Psoas muscle (tissue), 8 donors: ENCODE results near the gene ATP8A2. TPM values are rescaled to one million over a fixed set of nuclear protein-coding genes. Genes with fewer than 3 reads are reported as not detected.
"Not testable (repeated sequence)": the region's sequence is repeated elsewhere in the genome, so short reads cannot be mapped to it uniquely, and the experiment has no call there.

ENCODE experiments used
- ATAC-seq, 4 donors: fragments of 200-7000 bp; cut with Tn5 transposase; one replicate each; pipeline ENCODE4 v1.9.1; 2020; ENCODE audit warnings: moderate library complexity in 3 of 4, mild to moderate bottlenecking in 2 of 4
- DNase-seq, 2 donors: peaks; one replicate each; pipeline ENCODE4 v3.0.0-alpha.2; 2020
- H3K27ac ChIP-seq: fragments of 200-600 bp; one replicate; pipeline ENCODE4 v1.8.0; 2022
- H3K27me3 ChIP-seq, 3 donors: fragments of 200-600 bp in 1 of 3; one replicate each; pipeline versions ENCODE4 v1.6.1 to v1.8.0; 2013 to 2022; ENCODE audit warnings: low read length in 2 of 3, mild to moderate bottlenecking in 2 of 3, moderate library complexity in 1 of 3; ENCODE audit not compliant: insufficient read depth in 3 of 3
- H3K36me3 ChIP-seq, 2 donors: fragments of 200-600 bp in 1 of 2; one replicate each; pipeline versions ENCODE4 v1.6.1 to v1.8.0; 2013 to 2022; ENCODE audit warnings: low read depth in 1 of 2, mild to moderate bottlenecking in 1 of 2, moderate library complexity in 1 of 2; ENCODE audit not compliant: insufficient read depth in 1 of 2
- H3K4me1 ChIP-seq: fragments of 200-600 bp; one replicate; pipeline ENCODE4 v1.8.0; 2022
- H3K4me3 ChIP-seq: fragments of 200-600 bp; one replicate; pipeline ENCODE4 v1.8.0; 2022; ENCODE audit warnings: mild to moderate bottlenecking
- H3K9me3 ChIP-seq: fragments of 200-600 bp; one replicate; pipeline ENCODE4 v1.8.0; 2022
- WGBS, 3 donors: extraction: QIAGEN DNeasy Blood & Tissue Kit; methylation state at CpG; one replicate each; pipeline versions ENCODE4 v1.1.6 to v1.1.7; 2013; 5-methylcytosine and 5-hydroxymethylcytosine counted together
- intact Hi-C, 2 donors: fragments of 100-400 bp; cut with DNase I; formaldehyde crosslinking; loops; one replicate each; pipeline versions ENCODE4 v1.11.0 to v1.14.2; 2022
- polyA plus RNA-seq, 3 donors: library from polyadenylated mRNA; stranded (reverse); fragments of 200-250 nt; gene quantifications; one replicate each; pipeline ENCODE4 v1.2.3, GENCODE V29; 2013
- total RNA-seq, 4 donors: library from RNA; stranded (reverse); fragmentation: NEBNext Ultra II Directional in 2 of 4; extraction: Animal tissue kit (Norgen Biotek cat#: 25700) in 2 of 4; gene quantifications; one replicate each; pipeline versions ENCODE4 v1.2.1 to v1.2.4, GENCODE V29; 2021 to 2023
- TF ChIP-seq, protein P1 (sequence below): fragments of 200-600 bp; IDR thresholded peaks from one replicate; pipeline ENCODE4 v1.8.0; 2022; ENCODE audit warnings: antibody characterized with exemption
- donor health status: healthy with polysubstance abuse.
- donor health status: DM: no; HTN: no; CAD: no; lungs with moderate emphysema.
- donor health status: Bipolar disorder and iron deficiency.
- donor health status: healthy.
- donor health status: DM: yes; HTN: yes; CAD: no.
- donor health status: DM: no; HTN: no; CAD: no.
- donor health status: DM: no; HTN: no; CAD: no.
- donor health status: DM: yes; HTN: yes; CAD: no.

ATP8A2 gene
- total and polyA plus RNA-seq, 7 donors = 0.02 to 0.22 (median 0.04) TPM; not detected in 2

DNA sequence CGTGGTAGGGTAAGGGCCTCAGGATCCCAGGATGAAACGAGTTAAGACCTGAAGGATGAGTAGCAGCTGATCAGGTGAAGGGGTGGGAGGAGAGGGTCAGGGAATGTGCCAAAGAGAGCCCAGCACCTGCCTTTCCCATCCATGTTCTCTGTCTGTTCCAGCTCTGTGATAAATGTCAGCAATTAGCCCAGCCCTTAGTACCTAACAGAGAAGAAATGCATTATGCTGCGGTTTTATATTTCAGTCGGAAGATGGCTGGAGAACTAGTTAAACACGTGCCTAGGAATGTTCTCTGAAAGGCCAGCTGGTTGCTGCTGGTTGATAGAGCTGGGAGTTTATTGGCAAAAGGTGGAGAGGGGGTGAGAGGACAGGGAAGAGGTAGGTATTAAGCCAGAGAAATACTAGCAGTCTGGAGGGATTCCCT lies 411.8 kb downstream of the ATP8A2 start:
- ATAC-seq = peak in 3 of 4 donors; percentile 55 to 83 (median 80)
- peak overlapping the region; percentile 56 for H3K27ac ChIP-seq

DNA sequence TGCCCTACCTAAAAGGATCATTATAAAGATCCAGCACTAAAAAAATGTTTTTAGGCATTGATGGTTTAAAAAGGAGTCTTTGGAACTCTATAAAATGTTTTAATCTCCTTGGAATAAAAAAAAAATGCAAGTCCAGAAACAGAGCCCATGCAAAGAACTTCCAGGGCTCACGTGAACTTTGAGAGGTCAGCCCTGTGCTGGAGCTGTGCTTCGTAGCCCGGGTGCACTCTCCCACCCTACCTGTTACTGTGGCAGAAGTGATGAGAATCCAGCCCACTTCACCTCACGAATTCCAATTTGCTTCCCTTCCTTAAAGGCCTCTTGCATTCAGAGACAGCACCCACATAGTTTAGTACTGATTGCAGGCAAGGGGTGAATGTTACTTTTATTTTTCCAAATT lies 412.3 kb downstream of the ATP8A2 start:
- intact Hi-C loops = no loop called here
- DNase-seq (no peak), ATAC-seq (peak in 2 of 4 donors; percentile 54 to 63)
- peaks cover 27% of the 10 kb centered on the region for H3K4me1 ChIP-seq
- TF ChIP-seq, protein P1, sequence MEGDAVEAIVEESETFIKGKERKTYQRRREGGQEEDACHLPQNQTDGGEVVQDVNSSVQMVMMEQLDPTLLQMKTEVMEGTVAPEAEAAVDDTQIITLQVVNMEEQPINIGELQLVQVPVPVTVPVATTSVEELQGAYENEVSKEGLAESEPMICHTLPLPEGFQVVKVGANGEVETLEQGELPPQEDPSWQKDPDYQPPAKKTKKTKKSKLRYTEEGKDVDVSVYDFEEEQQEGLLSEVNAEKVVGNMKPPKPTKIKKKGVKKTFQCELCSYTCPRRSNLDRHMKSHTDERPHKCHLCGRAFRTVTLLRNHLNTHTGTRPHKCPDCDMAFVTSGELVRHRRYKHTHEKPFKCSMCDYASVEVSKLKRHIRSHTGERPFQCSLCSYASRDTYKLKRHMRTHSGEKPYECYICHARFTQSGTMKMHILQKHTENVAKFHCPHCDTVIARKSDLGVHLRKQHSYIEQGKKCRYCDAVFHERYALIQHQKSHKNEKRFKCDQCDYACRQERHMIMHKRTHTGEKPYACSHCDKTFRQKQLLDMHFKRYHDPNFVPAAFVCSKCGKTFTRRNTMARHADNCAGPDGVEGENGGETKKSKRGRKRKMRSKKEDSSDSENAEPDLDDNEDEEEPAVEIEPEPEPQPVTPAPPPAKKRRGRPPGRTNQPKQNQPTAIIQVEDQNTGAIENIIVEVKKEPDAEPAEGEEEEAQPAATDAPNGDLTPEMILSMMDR = no peak
- peak overlapping the region; percentile 56 for H3K27ac ChIP-seq
- H3K36me3 ChIP-seq = no peaks in the 10 kb centered on the region
- H3K9me3 ChIP-seq = no peaks in the 10 kb centered on the region
- WGBS, 3 donors = 22 to 54% (median 27%) methylated on average over 4 of the region's 4 CpGs
- no peaks in the 10 kb centered on the region for H3K27me3 ChIP-seq
- no peak overlapping the region for H3K4me3 ChIP-seq

More for the DNA sequence above, 411.8 kb downstream of the ATP8A2 start:
- intact Hi-C loops = no loop called here
- no peaks in the 10 kb centered on the region for H3K36me3 ChIP-seq
- peaks cover 30% of the 10 kb centered on the region for H3K4me1 ChIP-seq
- 26 to 42% (median 28%) methylated on average over 5 of the region's 5 CpGs for WGBS, 3 donors
- TF ChIP-seq, protein P1 = no peak
- no peaks in the 10 kb centered on the region for H3K9me3 ChIP-seq
- no peak overlapping the region for H3K4me3 ChIP-seq
- no peak for DNase-seq
- H3K27me3 ChIP-seq = no peaks in the 10 kb centered on the region

DNA sequence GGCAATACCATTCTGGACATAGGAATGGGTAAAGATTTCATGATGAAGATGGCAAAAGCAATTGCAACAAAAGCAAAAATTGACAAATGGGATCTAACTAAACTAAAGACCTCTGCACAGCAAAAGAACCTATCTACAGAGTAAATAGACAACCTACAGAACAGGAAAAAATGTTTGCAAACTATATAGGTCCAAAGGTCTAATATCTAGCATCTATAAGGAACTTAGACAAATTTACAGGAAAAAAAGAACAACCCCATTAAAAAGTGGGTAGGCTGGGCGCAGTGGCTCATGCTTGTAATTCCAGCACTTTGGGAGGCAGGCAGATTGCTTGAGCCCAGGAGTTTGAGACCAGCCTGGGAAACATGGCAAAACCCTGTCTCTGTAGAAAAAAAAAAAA lies 418.4 kb downstream of the ATP8A2 start:
- WGBS, 3 donors = 97 to 100% (median 100%) methylated on average over 1 of the region's 1 CpG
- intact Hi-C loops, H3K36me3 ChIP-seq, DNase-seq, H3K27ac ChIP-seq, H3K9me3 ChIP-seq, H3K4me3 ChIP-seq, ATAC-seq, H3K27me3 ChIP-seq: not testable (repeated sequence)
- H3K4me1 ChIP-seq = peaks cover 16% of the 10 kb centered on the region

DNA sequence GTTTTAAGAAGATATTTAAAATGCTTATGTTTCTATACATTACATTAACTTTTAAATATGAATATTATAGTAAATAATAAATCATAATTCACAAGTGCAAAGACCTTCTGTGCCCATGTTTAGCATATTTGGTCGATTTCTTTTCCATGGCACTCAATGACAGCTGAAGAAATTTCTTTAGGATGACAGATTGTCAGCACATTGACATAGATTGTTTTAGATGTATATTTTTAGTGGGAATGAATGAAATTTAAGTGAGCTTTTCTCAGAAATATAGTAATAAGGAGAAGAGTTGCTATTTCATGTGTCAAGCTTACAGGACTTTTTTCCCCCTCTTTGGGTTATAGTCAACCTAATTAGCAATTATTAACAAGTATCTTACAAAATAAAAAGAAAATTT lies 423.5 kb downstream of the ATP8A2 start:
- DNase-seq (no peak), ATAC-seq (no peak)
- TF ChIP-seq, protein P1 = no peak
- Histone ChIP-seq H3K36me3 (no peaks in the 10 kb centered on the region), H3K4me3 (no peak overlapping the region), H3K27ac (no peak overlapping the region), H3K27me3 (peaks cover 0 to 1% (median 0%) of the 10 kb centered on the region in 3 donors), H3K4me1 (no peaks in the 10 kb centered on the region), H3K9me3 (no peaks in the 10 kb centered on the region)
- WGBS, 3 donors = 67 to 80% (median 75%) methylated on average over 1 of the region's 1 CpG
- intact Hi-C loops = loop anchor here in 1 of 2 donors (5.0 kb wide), 1 partner anchor 218 kb away; no protein-coding TSS in a partner anchor

DNA sequence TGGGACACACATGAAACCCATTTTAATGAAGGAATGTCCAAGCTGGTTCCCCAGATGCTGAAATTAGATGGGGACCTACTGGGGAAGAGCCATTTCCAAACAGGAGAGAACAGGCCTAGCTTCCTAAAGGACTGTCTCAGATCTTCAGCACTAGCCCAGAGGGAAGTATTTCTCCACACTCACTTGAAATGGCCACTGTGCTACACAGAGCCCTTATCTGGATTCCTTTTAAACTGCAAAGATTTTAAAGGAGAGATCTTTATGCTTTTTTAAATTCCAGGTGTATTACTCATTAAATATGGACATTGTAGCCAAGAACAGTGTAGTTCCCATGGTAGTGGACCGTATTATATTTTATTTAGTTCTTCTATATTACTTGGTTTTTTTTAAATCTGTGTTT lies 424.7 kb downstream of the ATP8A2 start:
- Histone ChIP-seq H3K27me3 (no peaks in the 10 kb centered on the region), H3K36me3 (no peaks in the 10 kb centered on the region), H3K27ac (no peak overlapping the region), H3K4me3 (no peak overlapping the region), H3K4me1 (no peaks in the 10 kb centered on the region), H3K9me3 (no peaks in the 10 kb centered on the region)
- DNase-seq = no peak
- ATAC-seq = no peak
- WGBS, 3 donors = 86 to 92% (median 90%) methylated on average over 1 of the region's 1 CpG
- intact Hi-C loops = loop anchor here in 1 of 2 donors (5.0 kb wide), 1 partner anchor 219 kb away; no protein-coding TSS in a partner anchor
- TF ChIP-seq, protein P1 = no peak
